ENCODE data around the gene ERGIC2.

ERGIC2 gene

GRCh38 chr12:29374913-29375312, 6.1 kb downstream of the ERGIC2 start:
- DNase-seq (ENCODE audit: low read depth in 2 of 2): no peak

GRCh38 chr12:29374012-29374411, 7.0 kb downstream of the ERGIC2 start:
- DNase-seq (ENCODE audit: low read depth in 2 of 2): no peak

- DNase-seq (ENCODE audit: low read depth in 2 of 2): no peak
Measured at GRCh38 chr12:29365091-29365490, 15.9 kb downstream of the ERGIC2 start.

GRCh38 chr12:29354954-29355353, 26.0 kb downstream of the ERGIC2 start:
- DNase-seq (ENCODE audit: low read depth in 2 of 2): no peak

GRCh38 chr12:29350080-29350479, 30.9 kb downstream of the ERGIC2 start:
- DNase-seq (ENCODE audit: low read depth in 2 of 2): no peak

- DNase-seq (ENCODE audit: low read depth in 2 of 2): no peak
Measured at GRCh38 chr12:29346769-29347421, 34.1 kb downstream of the ERGIC2 start.

- no peak for DNase-seq (ENCODE audit: low read depth in 2 of 2)
Measured at GRCh38 chr12:29343022-29343799, 37.8 kb downstream of the ERGIC2 start.

- no peak for DNase-seq (ENCODE audit: low read depth in 2 of 2)
Measured at GRCh38 chr12:29337325-29337724, 43.6 kb downstream of the ERGIC2 start.

GRCh38 chr12:29334937-29335336, 46.0 kb downstream of the ERGIC2 start:
- no peak for DNase-seq (ENCODE audit: low read depth in 2 of 2)

- DNase-seq (ENCODE audit: low read depth in 2 of 2): no peak
Measured at GRCh38 chr12:29333178-29333577, 47.8 kb downstream of the ERGIC2 start.

- no peak for DNase-seq (ENCODE audit: low read depth in 2 of 2)
Measured at GRCh38 chr12:29329411-29329810, 51.6 kb downstream of the ERGIC2 start.

GRCh38 chr12:29322157-29322556, 58.8 kb downstream of the ERGIC2 start:
- DNase-seq (ENCODE audit: low read depth in 2 of 2): no peak

- no peak for DNase-seq (ENCODE audit: low read depth in 2 of 2)
Measured at GRCh38 chr12:29320295-29321085, 60.5 kb downstream of the ERGIC2 start.

GRCh38 chr12:29317556-29318363, 63.2 kb downstream of the ERGIC2 start:
- DNase-seq (ENCODE audit: low read depth in 2 of 2): peak in 1 of 2 donors; percentile 4

- DNase-seq (ENCODE audit: low read depth in 2 of 2): no peak
Measured at GRCh38 chr12:29316752-29317151, 64.2 kb downstream of the ERGIC2 start.

- DNase-seq (ENCODE audit: low read depth in 2 of 2): no peak
Measured at GRCh38 chr12:29314416-29314815, 66.6 kb downstream of the ERGIC2 start.

GRCh38 chr12:29310899-29311298, 70.1 kb downstream of the ERGIC2 start:
- DNase-seq (ENCODE audit: low read depth in 2 of 2): no peak

- DNase-seq (ENCODE audit: low read depth in 2 of 2): no peak
Measured at GRCh38 chr12:29309320-29309902, 71.6 kb downstream of the ERGIC2 start.

GRCh38 chr12:29306682-29307081, 74.3 kb downstream of the ERGIC2 start:
- no peak for DNase-seq (ENCODE audit: low read depth in 2 of 2)

- DNase-seq (ENCODE audit: low read depth in 2 of 2): no peak
Measured at GRCh38 chr12:29306266-29306665, 74.7 kb downstream of the ERGIC2 start.

GRCh38 chr12:29304388-29304787, 76.6 kb downstream of the ERGIC2 start:
- no peak for DNase-seq (ENCODE audit: low read depth in 2 of 2)

All from stimulated activated CD8-positive, alpha-beta memory T cell treated with anti-CD3 and anti-CD28 coated beads, Interleukin-15, amount 100 ng/mL, for 4 hours (primary cell).